Epidermal melanocyte (primary cell): Measurements from ENCODE around the gene SORCS2.

Source experiments
- DNase-seq: peaks from one replicate; pipeline ENCODE4 v3.0.0; 2011; ENCODE audit warnings: low spot score; ENCODE audit not compliant: insufficient read length

Gene SORCS2

DNA sequence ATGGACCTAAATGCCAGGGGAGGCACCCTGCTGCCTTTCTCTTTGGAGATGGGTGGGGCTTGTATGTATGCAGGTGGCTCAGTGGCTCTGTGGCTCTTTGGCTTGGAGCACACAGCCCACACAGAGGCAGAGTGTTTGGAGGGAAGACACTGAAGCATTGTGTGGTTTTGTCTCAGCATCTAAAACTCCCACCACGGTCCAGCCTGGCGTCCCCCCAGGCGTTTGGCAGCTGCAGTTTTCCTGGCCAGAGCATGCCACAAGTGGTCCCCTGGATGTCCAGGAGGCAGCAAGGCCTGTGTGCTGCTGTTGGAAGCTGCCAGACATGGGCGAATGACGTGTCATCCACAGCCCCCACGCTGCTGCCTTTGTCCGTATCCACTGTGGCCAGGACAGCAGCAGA is 274.6 kb downstream of the SORCS2 start:
- DNase-seq: no peak

DNA sequence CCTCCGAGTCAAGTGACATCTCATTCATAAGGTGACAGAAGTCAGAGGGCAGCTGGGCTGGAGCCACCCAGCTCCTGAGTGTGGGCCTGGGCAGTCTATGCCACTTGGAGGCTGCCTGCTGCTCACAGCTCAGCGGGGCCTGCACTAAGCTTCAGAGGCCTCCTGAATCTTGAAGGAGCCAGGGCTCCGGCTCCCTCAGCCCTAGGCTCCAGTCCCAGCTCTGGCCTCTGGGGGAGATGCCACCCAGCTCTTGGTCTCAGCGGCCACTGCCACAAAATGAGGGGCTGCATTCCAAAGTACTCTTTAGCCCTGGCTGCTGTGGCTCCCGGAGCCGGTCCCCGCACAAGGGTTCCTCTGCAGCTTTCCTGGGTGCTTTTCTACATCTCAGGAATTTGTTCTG is 275.1 kb downstream of the SORCS2 start:
- no peak for DNase-seq

DNA sequence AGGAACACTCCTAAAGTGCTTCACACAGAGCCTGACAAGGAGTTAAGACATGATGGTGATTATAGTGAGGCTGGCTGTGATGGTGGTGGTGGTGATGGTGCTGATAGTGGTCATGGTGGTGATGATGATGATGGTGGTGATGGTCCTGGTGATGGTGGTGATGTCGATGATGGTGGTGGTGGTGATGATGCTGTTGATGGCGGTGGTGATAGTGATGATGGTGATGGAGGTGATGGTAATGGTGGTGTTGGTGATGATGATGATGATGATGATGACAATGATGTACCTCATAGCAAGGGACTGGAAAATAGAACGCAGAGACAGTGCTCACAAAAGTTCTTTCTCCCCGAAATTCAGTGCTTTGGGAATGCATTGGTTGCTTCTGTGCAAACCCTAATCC is 276.7 kb downstream of the SORCS2 start:
- no peak for DNase-seq

GRCh38 chr4:7470111-7470510 is 277.8 kb downstream of the SORCS2 start:
- no peak for DNase-seq

- no peak for DNase-seq
These were observed 278.3 kb downstream of the SORCS2 start for GRCh38 chr4:7470522-7471128.

DNA sequence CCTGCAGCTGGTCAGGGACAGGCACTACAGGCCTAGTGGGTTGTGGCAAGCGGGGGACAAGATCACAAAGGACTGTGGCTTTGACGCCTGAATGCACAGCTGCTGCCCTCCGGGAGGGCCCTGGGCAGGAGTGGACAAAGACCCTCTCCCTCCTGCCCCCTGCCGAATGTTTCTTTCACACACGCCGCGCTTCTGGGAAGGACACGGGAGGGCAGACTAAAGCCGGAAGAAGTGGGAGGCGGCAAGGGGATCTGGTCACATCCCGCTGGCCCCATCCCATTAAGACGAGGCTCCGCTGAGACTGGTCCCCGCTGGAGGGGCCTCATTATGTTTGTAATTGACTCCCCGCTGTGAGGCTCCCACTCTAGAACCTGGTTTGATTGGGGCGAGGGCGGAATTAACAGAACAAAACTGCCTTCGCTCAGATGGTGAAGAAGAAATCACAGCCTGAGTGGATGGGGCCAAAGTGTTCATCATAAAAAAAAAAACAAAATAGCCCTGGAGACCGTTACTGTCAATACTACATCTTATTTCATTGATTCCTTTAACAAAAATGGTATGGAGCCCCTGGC is 280.2 kb downstream of the SORCS2 start:
- no peak for DNase-seq

DNA sequence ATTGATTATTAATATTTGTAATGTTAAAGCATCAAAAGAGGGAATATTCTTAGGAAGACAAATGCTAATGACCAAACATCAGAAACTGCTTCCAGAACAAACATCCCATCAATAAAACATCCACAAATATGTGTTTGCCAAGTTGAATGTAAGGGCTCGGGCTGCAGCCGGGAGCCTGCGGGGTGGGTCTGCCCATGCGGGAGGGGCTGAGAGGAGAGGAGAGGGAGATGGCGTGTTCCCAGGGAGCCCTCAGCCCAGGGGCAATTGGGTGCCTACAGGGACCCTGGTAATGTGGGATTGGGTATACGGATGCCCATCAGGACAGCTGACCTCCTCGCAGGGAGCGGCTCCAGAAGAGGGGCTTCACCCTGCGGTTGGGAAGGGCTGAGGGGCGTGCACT is 280.7 kb downstream of the SORCS2 start:
- DNase-seq: no peak

- no peak for DNase-seq
These were observed 282.0 kb downstream of the SORCS2 start for GRCh38 chr4:7474320-7474719.

DNA sequence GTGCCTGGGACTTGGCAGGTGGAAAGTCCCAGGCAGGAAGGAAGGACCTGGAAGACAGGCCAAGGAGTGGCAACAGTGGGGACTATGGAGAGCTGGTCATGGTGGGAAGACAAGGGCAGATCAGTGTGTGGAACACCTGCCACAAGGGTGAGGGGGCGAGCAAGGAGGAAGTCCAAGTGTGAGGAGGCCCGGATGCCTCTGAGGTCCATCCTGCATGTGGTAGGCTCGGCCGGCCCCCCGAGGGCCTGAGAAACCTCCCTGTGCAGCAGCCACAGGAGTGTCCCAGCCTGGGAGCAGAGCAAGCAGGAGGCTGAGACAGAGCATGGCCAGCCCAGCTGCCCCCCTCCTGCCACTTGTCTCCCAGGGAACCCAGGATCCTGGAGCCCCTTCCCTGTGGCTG is 282.9 kb downstream of the SORCS2 start:
- no peak for DNase-seq

- DNase-seq: no peak
These were observed 284.5 kb downstream of the SORCS2 start for GRCh38 chr4:7476820-7477219.

- DNase-seq: no peak
These were observed 285.4 kb downstream of the SORCS2 start for GRCh38 chr4:7477695-7478094.

GRCh38 chr4:7478665-7479064 is 286.3 kb downstream of the SORCS2 start:
- DNase-seq: no peak

- no peak for DNase-seq
These were observed 288.1 kb downstream of the SORCS2 start for GRCh38 chr4:7480423-7480822.

DNA sequence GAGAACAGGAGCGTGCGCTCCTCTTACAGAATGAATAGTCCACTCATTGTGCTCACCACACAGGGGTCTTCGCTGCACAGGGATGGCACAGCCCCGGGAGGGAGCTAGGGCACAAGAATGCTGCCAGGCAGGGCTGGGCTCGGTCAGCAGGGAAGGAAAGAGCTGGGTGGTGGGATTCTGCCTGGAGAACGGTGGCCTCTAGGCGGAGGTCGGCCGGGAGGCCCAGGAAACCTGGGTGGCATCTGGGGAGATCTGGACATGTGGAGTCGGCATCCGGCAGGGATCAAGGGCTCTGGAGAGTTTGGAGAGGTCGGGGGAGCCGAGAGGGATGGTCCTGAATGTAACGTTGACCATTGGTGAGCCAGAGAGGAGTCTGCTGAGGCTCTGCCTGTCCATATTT is 288.9 kb downstream of the SORCS2 start:
- no peak for DNase-seq

DNA sequence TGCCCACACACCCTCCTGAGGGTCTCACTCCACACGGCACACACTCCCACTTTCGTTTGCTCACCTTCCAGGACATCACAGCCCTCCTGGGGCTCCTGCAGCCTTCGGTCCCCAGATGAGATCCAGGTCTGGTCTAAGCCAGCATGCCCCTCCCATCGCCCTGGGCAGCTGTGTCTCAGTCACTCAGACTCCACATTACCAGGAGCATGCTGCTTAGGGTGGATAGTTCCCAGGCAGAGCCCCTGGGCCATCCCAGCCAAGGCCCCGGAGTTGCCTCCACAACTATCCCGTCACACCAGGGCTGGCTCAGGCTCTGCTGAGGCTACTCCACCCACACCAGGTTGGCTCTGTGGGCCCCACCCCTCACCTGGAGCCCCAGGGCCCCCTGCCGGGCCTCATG is 292.8 kb downstream of the SORCS2 start:
- no peak for DNase-seq

DNA sequence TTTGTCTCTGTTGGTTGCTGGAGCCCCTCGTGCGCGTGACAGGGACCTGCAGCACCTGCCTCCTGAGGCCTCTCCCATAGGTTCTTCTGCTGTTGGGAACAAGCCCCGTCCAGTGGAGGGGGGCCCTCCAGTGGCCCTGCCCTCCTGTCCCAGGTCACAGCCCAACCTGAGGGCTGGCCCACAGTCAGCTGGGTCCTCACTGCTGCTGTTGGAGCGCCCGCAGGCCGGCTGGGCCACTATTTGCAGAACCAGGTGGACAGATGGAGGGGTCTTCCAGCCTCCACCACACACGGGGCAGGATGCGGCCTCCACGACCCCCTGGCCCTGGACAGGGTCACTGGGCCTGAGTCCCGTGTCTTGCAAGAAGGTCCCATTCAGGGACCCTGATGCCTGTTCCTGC is 293.8 kb downstream of the SORCS2 start:
- no peak for DNase-seq

DNA sequence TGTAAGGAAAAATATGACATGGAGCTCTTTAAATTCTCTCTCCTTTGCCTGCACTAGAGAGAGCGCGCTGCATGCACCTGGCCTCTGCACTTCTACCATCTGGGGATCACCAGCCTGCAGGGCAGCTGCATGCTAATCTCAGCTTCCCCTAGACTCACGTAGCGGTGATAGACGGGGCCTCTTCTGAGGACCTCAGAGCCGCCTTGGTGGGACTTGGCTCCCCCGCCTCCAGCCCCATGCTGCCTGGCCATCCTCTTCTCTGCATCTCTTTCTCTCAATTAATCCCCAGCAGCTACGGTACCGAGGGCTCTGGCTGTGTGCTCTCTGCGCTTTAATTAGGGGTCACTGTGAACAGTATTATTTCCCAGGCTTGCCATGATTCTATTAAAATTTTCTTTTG is 295.2 kb downstream of the SORCS2 start:
- no peak for DNase-seq

GRCh38 chr4:7487998-7488671 is 295.8 kb downstream of the SORCS2 start:
- DNase-seq: no peak

DNA sequence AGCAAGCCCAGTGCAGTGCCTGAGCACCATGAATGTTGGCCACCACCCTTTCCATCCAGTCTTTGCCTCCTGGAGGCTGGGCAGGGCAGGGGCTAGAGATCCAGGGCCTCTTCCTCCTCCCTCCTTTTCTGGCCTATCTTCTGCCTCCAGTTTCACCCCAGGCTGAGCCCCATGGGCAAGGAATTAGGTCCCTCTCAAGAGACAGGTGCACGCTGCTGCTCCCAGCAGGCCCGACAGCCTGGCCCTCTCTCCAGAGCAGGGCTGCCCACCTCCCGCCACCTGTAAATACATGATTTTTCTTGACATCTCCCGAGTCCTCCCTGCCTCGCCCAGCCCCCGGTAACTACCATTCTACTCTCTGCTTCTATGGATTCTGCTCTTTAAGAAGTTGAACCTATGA is 299.6 kb downstream of the SORCS2 start:
- DNase-seq: no peak

GRCh38 chr4:7498446-7499200 is 306.3 kb downstream of the SORCS2 start:
- no peak for DNase-seq

GRCh38 chr4:7499661-7500060 is 307.3 kb downstream of the SORCS2 start:
- DNase-seq: no peak

DNA sequence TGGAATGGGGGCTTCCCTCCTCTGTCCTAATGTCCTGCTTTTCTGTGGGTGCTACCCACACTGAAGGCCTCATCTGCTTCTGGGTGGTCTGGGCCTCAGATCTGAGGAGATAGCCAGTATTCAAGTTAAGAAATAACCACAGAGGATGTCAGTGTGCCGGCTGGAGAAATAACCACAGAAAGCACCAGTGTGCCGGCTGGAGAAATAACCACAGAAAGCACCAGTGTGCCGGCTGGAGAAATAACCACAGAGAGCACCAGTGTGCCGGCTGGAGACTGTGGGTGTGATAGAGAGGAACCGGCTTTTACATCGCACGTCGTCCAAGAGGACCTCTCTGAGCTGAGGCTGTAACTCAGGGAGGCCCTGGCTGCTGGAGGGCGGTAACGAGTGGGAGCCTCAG is 308.1 kb downstream of the SORCS2 start:
- no peak for DNase-seq
